SK-N-SH (cell line): ENCODE measurements around the gene AGMO. TPM values are rescaled to one million over a fixed set of nuclear protein-coding genes. Genes with fewer than 3 reads are reported as not detected.

Experiments
- CTCF ChIA-PET: fragments of 300-600, 350-600 bp; formaldehyde crosslinking; extraction: SDS; loops from one replicate; lab custom pipeline; 2021; lab: Yijun Ruan, JAX
- POLR2A ChIA-PET: fragments of 350-600 bp; sonication (Branson Sonifier 250); formaldehyde crosslinking; extraction: SDS; loops from one replicate; lab custom pipeline; 2020; ENCODE audit warnings: antibody characterized with exemption, inconsistent platforms; lab: Yijun Ruan, JAX
- DNase-seq: peaks from one replicate; pipeline ENCODE4 v3.0.0; 2012
- H2AFZ ChIP-seq: fragments of 200-600 bp; sonication (generic); 2 replicates; pipeline ENCODE4 v1.8.1; 2016; ENCODE audit warnings: antibody characterized with exemption, mild to moderate bottlenecking, low read depth
- H3F3A ChIP-seq: fragments of 200-600 bp; sonication (generic); replicated peaks from 2 replicates; pipeline ENCODE3; 2016; ENCODE audit warnings: antibody characterized with exemption, mild to moderate bottlenecking; ENCODE audit not compliant: insufficient read depth
- H3K27ac ChIP-seq, 2 experiments: fragments of 200-500 bp in 1 of 2; fragments of 200-600 bp in 1 of 2; sonication (Bioruptor generic) in 1 of 2; sonication (generic), shearing (Covaris generic) in 1 of 2; 2 replicates each; pipeline versions ENCODE4 v1.5.1 to v1.6.1; 2014 to 2016; ENCODE audit warnings: low read depth in 2 of 2, inconsistent platforms in 1 of 2, low read length in 1 of 2, mild to moderate bottlenecking in 1 of 2, mixed read lengths in 1 of 2
- H3K27me3 ChIP-seq: fragments of 200-600 bp; sonication (generic), shearing (Covaris generic); 2 replicates; pipeline ENCODE4 v1.6.1; 2016; ENCODE audit warnings: mixed run types; ENCODE audit not compliant: insufficient read depth
- H3K36me3 ChIP-seq, 2 experiments: fragments of 200-500 bp in 1 of 2; fragments of 200-600 bp in 1 of 2; sonication (Bioruptor generic) in 1 of 2; sonication (generic) in 1 of 2; replicated peaks in 1 of 2; 2 replicates each; pipeline versions ENCODE3 to v1.5.1; 2014 to 2016; ENCODE audit warnings: low read length in 1 of 2, mild to moderate bottlenecking in 1 of 2; ENCODE audit not compliant: insufficient read depth in 2 of 2, control insufficient read depth in 1 of 2
- H3K4me1 ChIP-seq, 2 experiments: fragments of 200-500 bp in 1 of 2; fragments of 200-600 bp in 1 of 2; sonication (Bioruptor generic) in 1 of 2; sonication (generic), shearing (Covaris generic) in 1 of 2; 2 replicates each; pipeline versions ENCODE4 v1.5.1 to v1.6.1; 2014 to 2016; ENCODE audit warnings: low read depth in 1 of 2, low read length in 1 of 2, mixed run types in 1 of 2; ENCODE audit not compliant: insufficient read depth in 2 of 2, control insufficient read depth in 1 of 2
- H3K4me2 ChIP-seq: fragments of 200-600 bp; sonication (generic), shearing (Covaris generic); 2 replicates; pipeline ENCODE4 v1.6.1; 2017; ENCODE audit warnings: mixed run types
- H3K4me3 ChIP-seq, 2 experiments: fragments of 200-500 bp in 1 of 2; fragments of 200-600 bp in 1 of 2; sonication (Bioruptor generic) in 1 of 2; sonication (generic), shearing (Covaris generic) in 1 of 2; 2 replicates each; pipeline versions ENCODE4 v1.5.1 to v1.8.1; 2014 to 2016; ENCODE audit warnings: low read depth in 2 of 2, inconsistent platforms in 1 of 2, low read length in 1 of 2, mild to moderate bottlenecking in 1 of 2, mixed read lengths in 1 of 2, moderate library complexity in 1 of 2
- H3K79me2 ChIP-seq: fragments of 200-600 bp; sonication (generic); 2 replicates; pipeline ENCODE4 v1.8.1; 2017; ENCODE audit warnings: mild to moderate bottlenecking; ENCODE audit not compliant: insufficient read depth
- H3K9ac ChIP-seq: fragments of 200-600 bp; sonication (generic); 2 replicates; pipeline ENCODE4 v1.6.1; 2017; ENCODE audit warnings: mixed run types
- H3K9me2 ChIP-seq: fragments of 200-600 bp; sonication (generic); 2 replicates; pipeline ENCODE4 v1.6.1; 2017; ENCODE audit warnings: mixed run types
- H3K9me3 ChIP-seq: fragments of 200-600 bp; sonication (generic); 2 replicates; pipeline ENCODE4 v1.6.1; 2017; ENCODE audit warnings: mixed run types, mild to moderate bottlenecking, moderate library complexity
- H4K20me1 ChIP-seq: fragments of 200-600 bp; sonication (generic); 2 replicates; pipeline ENCODE4 v1.6.1; 2017; ENCODE audit warnings: mild to moderate bottlenecking, mixed run types; ENCODE audit not compliant: insufficient read depth
- EP300 ChIP-seq, 2 experiments: IDR thresholded peaks; 2 replicates each; pipeline versions ENCODE4 v1.4.0 to v1.6.1; 2012; ENCODE audit warnings: borderline replicate concordance in 1 of 2, low read depth in 1 of 2, low read length in 1 of 2
- EZH2phosphoT487 ChIP-seq: fragments of 200-600 bp; sonication (generic); IDR thresholded peaks from 2 replicates; pipeline ENCODE4 v1.6.1; 2017; ENCODE audit warnings: low read depth, mixed run types, mild to moderate bottlenecking, antibody characterized with exemption, moderate library complexity, borderline replicate concordance
- FOSL2 ChIP-seq: IDR thresholded peaks from 2 replicates; pipeline ENCODE4 v1.4.0; 2012; ENCODE audit warnings: low read depth, mild to moderate bottlenecking, moderate library complexity, borderline replicate concordance
- FOXJ3 ChIP-seq: sonication (generic); formaldehyde crosslinking; IDR thresholded peaks from 2 replicates; pipeline ENCODE4 v1.5.1; 2020; ENCODE audit warnings: mild to moderate bottlenecking, missing genetic modification reagents
- FOXM1 ChIP-seq: IDR thresholded peaks from 2 replicates; pipeline ENCODE4 v1.4.0; 2012; ENCODE audit warnings: low read depth, mild to moderate bottlenecking
- GABPA ChIP-seq: IDR thresholded peaks from 2 replicates; pipeline ENCODE4 v1.4.0; 2012; ENCODE audit warnings: low read depth, mild to moderate bottlenecking
- JUND ChIP-seq: IDR thresholded peaks from 2 replicates; pipeline ENCODE4 v1.4.0; 2012
- MEF2A ChIP-seq: IDR thresholded peaks from 2 replicates; pipeline ENCODE4 v1.4.0; 2012; ENCODE audit warnings: low read depth, borderline replicate concordance
- MXI1 ChIP-seq: IDR thresholded peaks from 2 replicates; pipeline ENCODE4 v1.6.1; 2012; ENCODE audit warnings: mild to moderate bottlenecking, low read depth, low read length, improper control_type of control experiment
- NFIC ChIP-seq: IDR thresholded peaks from 2 replicates; pipeline ENCODE4 v1.4.0; 2012; ENCODE audit warnings: borderline replicate concordance
- NRF1 ChIP-seq: IDR thresholded peaks from 2 replicates; pipeline ENCODE4 v1.6.1; 2012; ENCODE audit warnings: low read depth, mild to moderate bottlenecking, low read length
- POLR2AphosphoS5 ChIP-seq: IDR thresholded peaks from 2 replicates; pipeline ENCODE4 v1.6.1; 2012; ENCODE audit warnings: low read depth, low read length
- RAD21 ChIP-seq: IDR thresholded peaks from 2 replicates; pipeline ENCODE4 v1.6.1; 2012; ENCODE audit warnings: mild to moderate bottlenecking, low read length
- RCOR1 ChIP-seq: fragments of 150-350 bp; IDR thresholded peaks from 2 replicates; pipeline ENCODE4 v1.6.1; 2017; ENCODE audit warnings: antibody characterized with exemption, low read length
- RFX5 ChIP-seq: IDR thresholded peaks from 2 replicates; pipeline ENCODE4 v1.6.1; 2012; ENCODE audit warnings: mild to moderate bottlenecking, improper control_type of control experiment, low read length
- RXRA ChIP-seq: IDR thresholded peaks from 2 replicates; pipeline ENCODE4 v1.4.0; 2012; ENCODE audit warnings: low read depth, mild to moderate bottlenecking, borderline replicate concordance
- SIN3A ChIP-seq: IDR thresholded peaks from 2 replicates; pipeline ENCODE4 v1.6.1; 2012; ENCODE audit warnings: low read depth, mild to moderate bottlenecking, low read length, moderate library complexity, borderline replicate concordance
- TAF1 ChIP-seq: IDR thresholded peaks from 2 replicates; pipeline ENCODE4 v1.6.1; 2012; ENCODE audit warnings: low read depth, mild to moderate bottlenecking, low read length, moderate library complexity, borderline replicate concordance
- TCF12 ChIP-seq: IDR thresholded peaks from 2 replicates; pipeline ENCODE4 v1.4.0; 2012
- TEAD4 ChIP-seq: IDR thresholded peaks from 2 replicates; pipeline ENCODE4 v1.4.0; 2012; ENCODE audit warnings: mild to moderate bottlenecking, borderline replicate concordance; ENCODE audit not compliant: insufficient read depth
- WGBS: methylation state at CpG from one replicate; pipeline ENCODE4 v1.1.6; 2017; ENCODE audit warnings: low lambda C conversion rate; 5-methylcytosine and 5-hydroxymethylcytosine counted together
- polyA plus RNA-seq, 3 experiments: library from polyadenylated mRNA; depleted of rRNA; stranded (reverse); fragments of >200 nt; gene quantifications; 2 replicates each; pipeline ENCODE4 v1.2.3, GENCODE V29; 2012
- TF ChIP-seq, protein P1 (sequence below): fragments of 150-350 bp; IDR thresholded peaks from 2 replicates; pipeline ENCODE4 v1.6.1; 2017; ENCODE audit warnings: antibody characterized with exemption, low read length, low read depth, borderline replicate concordance
- TF ChIP-seq, protein P2 (sequence below): IDR thresholded peaks from 2 replicates; pipeline ENCODE4 v1.4.0; 2012; ENCODE audit warnings: low read depth
- TF ChIP-seq, protein P3 (sequence below): IDR thresholded peaks from 2 replicates; pipeline ENCODE4; 2012
- TF ChIP-seq, protein P4 (sequence below): IDR thresholded peaks from 2 replicates; pipeline ENCODE4 v1.4.0; 2012; ENCODE audit warnings: low read depth, borderline replicate concordance

Gene AGMO
- polyA plus RNA-seq, 1 of the 3 experiments (the other 2 are of a cell fraction): 0.05 TPM

DNA sequence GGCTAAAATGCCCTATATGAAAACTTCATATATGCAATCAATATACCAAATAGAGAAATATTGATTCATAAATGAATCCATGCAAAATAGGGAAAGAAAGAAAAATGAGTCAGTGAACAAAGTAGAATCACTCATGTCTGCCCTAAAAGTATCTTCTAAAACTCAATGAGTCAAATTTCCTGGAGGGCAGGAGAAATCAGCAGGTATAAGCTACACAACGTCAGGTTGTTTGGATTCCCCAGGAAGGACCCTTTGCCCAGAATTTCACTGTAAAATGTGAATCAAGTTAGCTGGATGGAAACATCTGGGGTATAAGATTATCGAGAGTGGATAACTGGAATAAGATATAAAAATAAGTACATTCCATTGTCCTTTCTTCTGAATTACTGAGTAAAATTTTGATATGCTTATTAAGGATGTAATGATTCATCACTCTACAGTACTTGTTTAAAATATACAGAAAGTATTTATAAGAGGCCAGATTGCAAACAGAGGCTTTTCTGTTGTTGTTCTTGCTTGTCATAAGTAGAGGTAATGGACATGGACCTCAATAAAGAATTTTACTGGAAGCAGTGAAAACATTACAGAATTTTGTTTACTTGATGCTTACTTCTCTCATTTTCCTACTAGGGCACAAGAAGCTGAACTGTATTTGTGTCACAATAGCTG is 99.0 kb downstream of the AGMO start:
- no peaks in the 10 kb centered on the region for H3K79me2 ChIP-seq
- H3K9ac ChIP-seq: no peak overlapping the region
- no peak overlapping the region for H3K4me3 ChIP-seq
- H4K20me1 ChIP-seq: no peaks in the 10 kb centered on the region
- H3K9me3 ChIP-seq: no peaks in the 10 kb centered on the region
- peak overlapping the region in 1 of 2 experiments; percentile 86; a peak in 2 of 4 replicates for H3K27ac ChIP-seq
- no peaks in the 10 kb centered on the region for H3K27me3 ChIP-seq
- no peak overlapping the region for H3K4me2 ChIP-seq
- DNase-seq: no peak
- TF ChIP-seq TEAD4: no peak
- no peak for TF ChIP-seq EZH2phosphoT487
- no peak for TF ChIP-seq FOSL2
- no peak for TF ChIP-seq RAD21
- TF ChIP-seq TCF12: no peak
- TF ChIP-seq RFX5: no peak
- TF ChIP-seq NRF1: no peak
- TF ChIP-seq, protein P1, sequence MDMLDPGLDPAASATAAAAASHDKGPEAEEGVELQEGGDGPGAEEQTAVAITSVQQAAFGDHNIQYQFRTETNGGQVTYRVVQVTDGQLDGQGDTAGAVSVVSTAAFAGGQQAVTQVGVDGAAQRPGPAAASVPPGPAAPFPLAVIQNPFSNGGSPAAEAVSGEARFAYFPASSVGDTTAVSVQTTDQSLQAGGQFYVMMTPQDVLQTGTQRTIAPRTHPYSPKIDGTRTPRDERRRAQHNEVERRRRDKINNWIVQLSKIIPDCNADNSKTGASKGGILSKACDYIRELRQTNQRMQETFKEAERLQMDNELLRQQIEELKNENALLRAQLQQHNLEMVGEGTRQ: no peak
- TF ChIP-seq FOXM1: no peak
- TF ChIP-seq SIN3A: no peak
- TF ChIP-seq, protein P2, sequence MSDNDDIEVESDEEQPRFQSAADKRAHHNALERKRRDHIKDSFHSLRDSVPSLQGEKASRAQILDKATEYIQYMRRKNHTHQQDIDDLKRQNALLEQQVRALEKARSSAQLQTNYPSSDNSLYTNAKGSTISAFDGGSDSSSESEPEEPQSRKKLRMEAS: no peak
- no peak for TF ChIP-seq FOXJ3 (CRISPR knock-in tag)
- H3F3A ChIP-seq: peaks cover 21% of the 10 kb centered on the region
- POLR2A ChIA-PET: no interaction called here
- peaks cover 0 to 45% of the 10 kb centered on the region in 2 experiments; a peak in 3 of 4 replicates for H3K4me1 ChIP-seq
- no peaks in the 10 kb centered on the region for H3K9me2 ChIP-seq
- WGBS: 38% methylated on average over 2 of the region's 2 CpGs
- no peak overlapping the region for H2AFZ ChIP-seq
- CTCF ChIA-PET: interaction anchor here (1.0 kb wide), 1 partner anchor 136 kb away, joined by 3 read pairs; no protein-coding TSS in a partner anchor
- no peaks in the 10 kb centered on the region for H3K36me3 ChIP-seq

DNA sequence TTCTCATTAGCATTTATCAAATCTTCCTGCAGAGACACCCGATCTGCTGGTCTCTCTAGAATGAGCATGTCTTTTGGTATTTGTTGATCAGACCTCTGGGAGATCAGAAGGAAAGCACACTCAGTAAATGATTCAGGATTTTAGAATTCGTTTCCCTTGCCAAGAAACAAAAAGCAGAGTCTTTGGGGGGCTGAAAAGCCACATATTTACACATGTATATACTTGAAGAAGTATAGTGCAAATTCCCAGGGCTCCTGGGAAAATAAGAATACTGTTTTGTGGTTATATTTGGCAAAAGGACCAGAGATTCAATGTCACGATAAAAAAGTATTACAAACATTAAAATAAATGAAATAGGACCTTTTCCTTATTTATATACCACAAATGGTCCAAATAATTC is 100.2 kb downstream of the AGMO start:
- ChIA-PET POLR2A (no interaction called here), CTCF (interaction anchor here (1.0 to 1.2 kb wide), 2 partner anchors 15 to 135 kb away, joined by 3 to 5 read pairs; no protein-coding TSS in a partner anchor)
- Histone ChIP-seq H3F3A (peaks cover 21% of the 10 kb centered on the region), H3K36me3 (no peaks in the 10 kb centered on the region), H3K9ac (no peak overlapping the region), H4K20me1 (no peaks in the 10 kb centered on the region), H3K4me2 (peak overlapping the region; percentile 25; the same call in 1 of the 2 replicates), H3K9me2 (no peaks in the 10 kb centered on the region), H3K27me3 (no peaks in the 10 kb centered on the region), H2AFZ (no peak overlapping the region)
- 3% methylated on average over 3 of the region's 3 CpGs for WGBS
- no peak for DNase-seq
- TF ChIP-seq JUND: peak; percentile 94
- no peak for TF ChIP-seq RCOR1
- TF ChIP-seq NFIC: peak; percentile 98; the same call in 1 of the 2 replicates
- TF ChIP-seq, protein P3, sequence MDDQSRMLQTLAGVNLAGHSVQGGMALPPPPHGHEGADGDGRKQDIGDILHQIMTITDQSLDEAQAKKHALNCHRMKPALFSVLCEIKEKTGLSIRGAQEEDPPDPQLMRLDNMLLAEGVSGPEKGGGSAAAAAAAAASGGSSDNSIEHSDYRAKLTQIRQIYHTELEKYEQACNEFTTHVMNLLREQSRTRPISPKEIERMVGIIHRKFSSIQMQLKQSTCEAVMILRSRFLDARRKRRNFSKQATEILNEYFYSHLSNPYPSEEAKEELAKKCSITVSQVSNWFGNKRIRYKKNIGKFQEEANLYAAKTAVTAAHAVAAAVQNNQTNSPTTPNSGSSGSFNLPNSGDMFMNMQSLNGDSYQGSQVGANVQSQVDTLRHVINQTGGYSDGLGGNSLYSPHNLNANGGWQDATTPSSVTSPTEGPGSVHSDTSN: peak; percentile 90
- no peak for TF ChIP-seq MXI1
- no peak for TF ChIP-seq TAF1
- TF ChIP-seq EP300 (IDR thresholded peaks at IDR 0.05; ENCODE audit: borderline replicate concordance in 1 of 2, low read depth in 1 of 2, low read length in 1 of 2): peak in 1 of 2 experiments; percentile 94; a peak in 2 of 4 replicates
- TF ChIP-seq FOSL2: peak; percentile 84
- TF ChIP-seq TCF12: peak; percentile 95
- peak; percentile 66 for TF ChIP-seq MEF2A
- TF ChIP-seq RAD21: no peak
- TF ChIP-seq SIN3A: no peak
- TF ChIP-seq GABPA: no peak
- TF ChIP-seq, protein P4, sequence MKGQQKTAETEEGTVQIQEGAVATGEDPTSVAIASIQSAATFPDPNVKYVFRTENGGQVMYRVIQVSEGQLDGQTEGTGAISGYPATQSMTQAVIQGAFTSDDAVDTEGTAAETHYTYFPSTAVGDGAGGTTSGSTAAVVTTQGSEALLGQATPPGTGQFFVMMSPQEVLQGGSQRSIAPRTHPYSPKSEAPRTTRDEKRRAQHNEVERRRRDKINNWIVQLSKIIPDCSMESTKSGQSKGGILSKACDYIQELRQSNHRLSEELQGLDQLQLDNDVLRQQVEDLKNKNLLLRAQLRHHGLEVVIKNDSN: no peak
- peak; percentile 60; the same call in 1 of the 2 replicates for TF ChIP-seq POLR2AphosphoS5
- TF ChIP-seq, protein P2: no peak; the same call in 1 of the 2 replicates
- TF ChIP-seq TEAD4: peak; percentile 98
- TF ChIP-seq FOXM1: peak; percentile 85
- 0 out of 2 replicates have a peak, but pooled peaks have one; percentile 35 for TF ChIP-seq RXRA
- TF ChIP-seq RFX5: no peak
- TF ChIP-seq, all 33 proteins: peak for 11
- peak overlapping the region in 1 of 2 experiments; percentile 86; a peak in 3 of 4 replicates for H3K27ac ChIP-seq
- H3K9me3 ChIP-seq: no peaks in the 10 kb centered on the region
- H3K79me2 ChIP-seq: no peaks in the 10 kb centered on the region
- H3K4me1 ChIP-seq: peaks cover 0 to 50% of the 10 kb centered on the region in 2 experiments; a peak in 3 of 4 replicates
- no peak overlapping the region for H3K4me3 ChIP-seq
